Embryonic facial prominence (tissue), 1 donor: ENCODE measurements around the gene TMEM158.

Source experiments
- DNase-seq: peaks from one replicate; pipeline ENCODE4 v3.0.0-alpha.2; 2016; ENCODE audit errors: extremely low spot score

The TMEM158 gene

DNA sequence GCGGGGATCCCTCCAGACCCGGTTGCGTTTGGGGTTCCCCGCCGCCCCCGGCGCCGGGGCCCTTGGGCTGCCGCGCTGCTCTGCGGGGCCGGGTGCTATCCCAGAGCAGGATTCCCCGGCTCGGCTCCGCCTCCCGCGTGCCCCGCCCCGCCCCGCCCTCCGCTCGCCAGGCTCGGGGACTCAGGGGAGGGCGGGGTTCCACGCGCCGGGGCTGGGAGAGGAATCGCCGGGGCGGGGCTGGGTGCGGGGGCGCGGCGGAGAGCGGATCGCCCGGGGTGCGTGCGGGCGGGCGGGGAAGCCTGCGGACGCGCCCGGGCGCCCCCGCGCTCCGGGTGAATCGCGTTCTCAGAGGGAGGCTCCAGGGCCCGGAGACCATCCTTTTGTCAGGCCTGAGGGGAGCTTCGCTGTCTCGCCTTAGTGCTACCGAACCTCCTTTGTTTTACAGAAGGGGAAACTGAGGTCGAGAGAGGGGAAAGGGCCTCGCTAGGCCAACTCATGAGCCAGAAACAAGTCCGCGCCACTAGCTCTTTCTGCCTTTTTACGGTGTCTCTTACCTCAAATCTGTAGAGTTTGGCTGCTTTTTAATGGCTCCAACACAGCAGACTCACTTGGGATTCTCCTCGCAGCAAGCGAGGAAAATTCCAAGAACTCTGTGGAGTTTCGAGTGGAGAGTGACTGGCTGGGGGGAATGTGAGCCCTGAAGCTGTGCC is at the start of gene TMEM158:
Gene TMEM158 (minus strand): TSS at position 82 of the 710 bp plus-strand sequence. CDS start 260 bp downstream, outside the sequence.
- DNase-seq = no peak

DNA sequence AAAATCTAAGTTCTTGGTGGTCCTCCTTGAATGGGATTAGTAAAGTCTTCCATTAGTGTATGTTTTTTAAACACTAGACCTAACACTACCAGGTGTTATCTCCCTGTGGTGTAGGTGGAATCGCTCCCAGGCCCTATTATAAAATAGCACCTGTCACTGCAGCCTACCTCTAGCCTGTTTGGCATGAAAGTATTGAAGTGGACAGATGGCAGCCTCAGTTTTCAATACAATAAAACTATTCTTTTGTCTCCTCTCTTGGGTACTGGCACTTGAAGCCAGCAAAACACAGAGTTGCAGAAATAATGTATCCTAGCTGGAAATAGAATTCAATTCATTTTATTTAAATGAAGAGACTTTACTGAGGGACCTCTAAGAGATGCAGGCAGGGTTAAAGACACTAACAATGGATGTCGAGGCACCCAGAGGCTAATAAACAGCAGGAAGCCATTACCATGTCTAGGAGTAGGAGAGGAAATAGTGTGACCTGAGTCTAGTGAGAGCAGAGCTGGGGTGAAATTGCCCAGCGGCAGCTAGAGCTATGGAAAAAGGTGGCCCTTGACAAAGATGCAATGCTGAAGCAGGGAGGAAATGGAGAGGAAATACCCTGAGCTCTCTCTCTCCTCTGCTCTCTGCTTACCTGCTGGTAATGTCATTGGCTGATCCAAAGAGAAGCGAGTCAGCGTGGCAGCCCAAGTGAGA is 49.1 kb upstream of the TMEM158 start:
- DNase-seq = no peak

DNA sequence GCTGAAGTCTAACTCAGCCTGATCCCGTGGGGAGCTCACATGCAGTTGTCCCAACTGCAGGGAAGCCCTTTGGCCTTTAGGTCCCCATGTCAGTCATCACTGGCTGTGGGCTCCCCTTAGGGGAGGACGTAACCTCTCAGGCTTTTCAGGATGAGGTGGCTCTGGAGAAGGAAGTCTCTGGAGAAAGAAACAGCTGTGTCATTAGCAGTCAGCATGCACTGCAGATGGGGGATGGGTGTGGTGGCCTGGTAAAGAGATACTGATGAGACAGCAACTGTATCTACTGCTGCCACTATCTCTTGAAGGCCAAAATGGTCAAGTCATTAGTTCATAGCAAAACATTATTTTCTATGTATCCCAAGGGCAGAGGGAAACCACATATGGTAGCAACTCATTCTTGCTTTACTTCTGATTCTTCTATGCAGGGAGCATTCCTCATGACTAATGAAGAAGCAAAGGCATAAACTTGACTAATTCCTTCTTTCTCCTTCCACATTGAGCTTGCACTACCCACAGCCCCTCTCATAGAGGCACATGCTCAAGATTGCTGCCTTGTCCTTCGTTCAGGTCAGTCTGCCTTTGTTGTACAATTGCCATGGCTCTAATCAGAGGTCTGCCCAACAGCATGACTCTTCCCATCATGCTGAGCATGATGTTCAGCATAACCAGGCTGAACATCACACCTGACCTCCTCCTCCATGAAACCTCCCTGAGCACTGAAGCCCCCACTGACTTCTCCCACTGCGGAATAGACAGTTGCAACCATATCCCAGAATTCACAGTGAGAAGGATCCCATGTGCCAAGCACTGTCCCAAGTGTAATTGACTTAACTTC is 47.8 kb upstream of the TMEM158 start:
- no peak for DNase-seq

DNA sequence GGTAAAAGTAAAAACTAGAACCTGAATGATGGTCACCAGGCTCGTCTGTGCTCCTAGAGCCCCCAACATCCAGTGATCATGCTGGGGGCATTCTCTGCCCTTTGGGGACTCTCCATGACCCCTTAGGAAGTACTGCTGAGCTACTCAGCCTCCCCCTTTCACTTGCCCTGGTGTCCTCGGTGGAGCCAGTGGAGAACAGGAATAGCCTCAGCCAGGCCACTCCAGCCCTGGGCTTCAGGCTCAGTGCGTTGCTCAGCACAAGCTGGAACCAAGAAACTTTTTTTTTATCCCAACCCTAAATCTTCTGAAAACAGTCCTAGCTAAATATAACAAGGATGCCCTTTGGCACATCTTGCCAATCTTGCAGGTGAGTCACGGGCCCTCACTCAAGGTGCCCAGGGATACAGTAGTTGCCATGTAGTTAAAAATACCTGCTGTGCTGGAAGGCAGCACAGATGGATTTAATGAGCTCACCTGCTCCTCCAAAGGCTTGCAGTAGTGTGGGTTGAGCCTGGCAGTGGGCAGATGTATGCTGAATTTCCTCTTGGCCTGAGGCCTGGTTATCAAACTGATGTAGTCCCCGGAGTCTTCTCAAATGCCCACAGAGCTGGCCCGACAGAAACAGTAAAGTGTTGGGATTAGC is 46.9 kb upstream of the TMEM158 start:
- no peak for DNase-seq

DNA sequence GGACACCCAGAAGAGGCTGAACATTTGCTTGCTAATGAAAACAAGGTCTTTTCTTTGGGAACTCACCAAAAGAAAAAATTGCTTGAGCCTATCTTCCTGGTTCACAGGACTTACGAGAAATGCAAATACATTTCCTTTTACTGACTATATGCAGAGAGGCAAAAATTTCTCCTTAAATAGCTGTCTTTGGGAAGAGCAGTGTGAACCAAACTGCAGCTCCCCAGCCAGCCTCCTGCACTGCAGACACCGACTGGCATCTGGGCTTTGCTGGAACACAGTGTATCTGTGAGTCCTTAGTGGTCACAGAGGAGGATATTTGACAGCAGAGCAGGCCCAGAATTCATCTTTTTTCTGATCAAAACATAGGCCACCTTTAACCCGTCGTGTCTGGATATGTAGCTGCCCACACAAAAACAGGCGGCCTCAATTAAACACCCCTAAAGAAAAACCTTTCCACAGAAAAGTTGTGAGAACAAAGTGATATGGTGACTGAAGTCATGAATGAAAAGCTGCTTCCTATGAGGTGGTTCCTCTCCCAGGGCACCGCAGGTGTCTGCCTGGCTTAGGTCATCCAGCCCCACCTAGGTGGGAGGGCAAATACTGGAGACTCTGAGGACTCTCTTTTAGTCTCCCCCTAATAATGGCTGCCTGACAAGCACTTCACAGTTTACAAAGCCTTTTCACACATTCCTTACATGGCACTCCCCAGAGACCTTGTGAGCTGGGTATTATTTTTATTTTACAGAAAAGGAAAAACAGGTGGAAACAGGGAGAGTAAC is 46.1 kb upstream of the TMEM158 start:
- no peak for DNase-seq

DNA sequence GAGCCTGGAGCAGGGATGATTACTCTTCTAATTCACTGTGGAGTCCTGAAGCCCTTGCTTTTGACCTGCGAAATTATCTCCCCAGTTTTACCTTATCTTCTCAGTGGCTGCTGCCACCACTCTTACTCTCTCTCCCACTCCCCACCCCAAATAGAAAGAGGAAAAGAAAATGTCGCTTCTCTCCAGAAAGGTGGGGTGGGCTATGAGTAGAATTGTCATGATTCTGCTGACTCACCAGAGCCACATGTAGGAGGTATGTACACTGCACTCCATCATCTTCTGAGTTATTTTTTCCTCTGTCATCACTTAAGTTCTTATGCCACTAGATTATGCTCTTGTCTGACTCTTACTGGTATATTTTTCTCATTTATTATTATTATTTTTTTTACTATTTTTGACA is 43.9 kb upstream of the TMEM158 start:
- DNase-seq = no peak

DNA sequence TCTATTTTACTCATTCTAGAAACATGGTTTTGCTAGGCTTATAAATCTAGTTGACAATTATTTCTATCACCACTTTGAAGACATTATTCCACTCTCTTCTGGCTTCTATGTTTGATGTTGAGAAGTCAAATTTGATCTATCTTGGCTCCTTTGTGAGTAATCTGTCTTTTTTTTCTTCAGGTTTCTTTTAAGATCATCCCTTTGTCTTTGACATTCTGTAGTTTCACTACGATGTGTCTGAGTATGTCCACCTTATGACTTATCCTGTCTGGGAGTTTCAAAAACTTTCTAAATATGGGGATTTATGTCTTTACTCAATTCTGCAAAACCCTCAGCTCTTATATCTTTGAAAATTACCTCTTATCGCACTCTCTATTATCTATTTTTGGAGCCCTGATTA is 41.0 kb upstream of the TMEM158 start:
- DNase-seq = no peak

DNA sequence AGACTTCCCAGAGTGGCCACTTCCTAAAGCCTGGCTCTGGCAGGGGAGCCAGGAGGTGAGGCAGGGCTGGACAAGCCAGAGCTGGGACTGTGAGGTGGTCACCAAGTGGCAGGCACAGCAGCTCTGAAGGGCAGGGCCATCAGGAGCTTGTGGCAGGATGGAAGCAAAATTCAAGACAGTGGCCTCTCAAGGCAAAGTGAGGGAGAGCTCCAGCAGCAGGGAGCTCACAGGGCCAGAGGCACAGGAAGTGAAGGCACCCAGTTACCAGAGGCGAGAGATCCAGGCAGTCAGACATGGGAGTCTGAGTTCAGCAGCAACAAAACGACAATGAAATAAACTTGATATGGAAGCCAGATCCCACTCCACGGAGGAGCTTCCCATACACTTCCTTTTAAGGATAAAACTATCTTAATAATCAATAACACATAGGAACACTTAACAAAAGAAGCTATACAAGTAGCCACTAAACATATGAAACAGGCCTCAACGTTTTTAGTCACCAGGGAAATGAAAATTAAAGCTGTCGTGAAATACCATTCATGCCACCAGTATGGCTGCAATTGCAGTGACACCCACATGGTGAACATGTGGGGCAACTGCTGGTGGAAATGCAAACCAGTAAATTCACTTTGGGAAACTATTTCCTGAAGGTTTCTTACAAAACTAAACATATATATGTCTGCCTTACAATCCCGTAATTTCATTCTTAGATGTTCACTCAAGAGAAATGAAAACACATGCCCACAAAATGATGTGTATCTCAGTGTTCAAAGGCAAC is 35.4 kb upstream of the TMEM158 start:
- DNase-seq = peak; percentile 5

DNA sequence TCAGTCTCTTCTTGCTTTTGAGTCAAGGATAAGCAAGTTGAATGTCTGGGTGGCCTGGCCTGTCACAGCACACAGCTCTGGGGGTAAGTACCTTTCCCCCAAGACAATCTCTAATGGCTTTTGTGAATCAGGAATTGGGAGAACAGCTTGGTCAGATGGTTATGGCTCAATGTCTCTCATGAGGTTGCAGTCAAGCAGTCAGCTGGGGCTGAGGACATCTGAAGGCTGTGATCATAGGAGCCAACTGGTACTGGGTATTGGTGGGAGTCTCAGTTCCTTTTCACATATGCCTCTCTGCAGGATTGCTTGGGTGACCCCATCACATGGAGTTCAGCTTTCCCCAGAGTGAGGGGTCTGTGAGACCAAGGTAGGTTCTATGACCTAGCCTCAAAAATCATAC is 33.0 kb upstream of the TMEM158 start:
- no peak for DNase-seq

DNA sequence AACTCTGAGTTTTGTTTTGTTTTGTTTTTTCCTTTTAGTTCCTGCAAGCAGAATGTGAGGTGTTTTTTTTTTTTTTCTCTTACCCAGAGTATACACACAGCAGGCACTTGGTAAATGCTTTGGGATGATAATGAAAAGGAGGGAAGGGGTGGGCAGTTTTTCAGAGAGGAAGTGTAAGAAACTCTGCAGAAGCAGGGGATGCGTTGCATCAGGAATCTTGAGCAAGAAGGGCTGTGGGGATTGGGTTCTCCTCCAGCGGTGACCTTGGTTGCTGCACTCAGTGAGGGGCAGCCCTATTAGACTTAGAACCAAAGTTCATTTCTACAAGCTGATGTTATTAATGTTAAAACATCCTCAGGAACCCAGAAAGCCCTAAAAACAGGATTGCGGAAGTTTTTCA is 32.2 kb upstream of the TMEM158 start:
- no peak for DNase-seq

DNA sequence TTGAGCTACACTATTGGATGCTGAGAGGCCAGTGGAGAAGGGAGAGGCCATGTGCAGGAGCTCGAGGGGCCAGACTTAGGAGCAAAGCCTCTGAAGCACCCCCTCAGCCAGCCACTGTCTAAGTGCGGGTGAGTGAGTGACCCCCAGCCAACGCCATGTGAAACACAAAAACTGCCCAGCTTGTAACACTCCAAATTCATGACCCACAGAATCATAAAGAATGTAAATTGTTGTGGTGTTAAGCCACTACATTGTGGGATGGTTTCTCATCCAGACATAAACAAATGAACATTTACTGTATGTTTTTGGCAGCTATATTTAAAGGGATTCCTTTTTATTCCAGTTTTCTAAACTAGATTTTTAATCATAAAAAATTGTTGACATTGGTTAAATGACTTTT is 27.2 kb upstream of the TMEM158 start:
- no peak for DNase-seq

DNA sequence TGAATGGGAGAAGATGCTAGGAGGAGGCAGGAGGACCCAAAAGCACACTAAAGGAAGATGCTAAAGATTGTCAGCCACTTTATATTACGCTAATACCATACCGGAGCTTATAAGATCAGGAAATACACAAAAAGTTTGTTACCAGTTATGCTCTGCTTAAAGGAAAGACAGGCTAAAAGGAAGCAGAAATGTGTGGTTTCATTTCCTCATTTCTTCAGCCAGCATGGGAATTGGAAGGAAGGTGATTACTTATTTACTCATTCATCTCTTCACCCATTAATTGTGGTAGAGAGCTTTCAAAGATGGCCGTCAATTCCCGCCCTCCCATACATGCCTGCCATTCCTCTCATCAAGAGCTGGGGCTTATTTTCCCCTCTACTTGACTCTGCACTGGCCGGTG is 26.7 kb upstream of the TMEM158 start:
- no peak for DNase-seq

DNA sequence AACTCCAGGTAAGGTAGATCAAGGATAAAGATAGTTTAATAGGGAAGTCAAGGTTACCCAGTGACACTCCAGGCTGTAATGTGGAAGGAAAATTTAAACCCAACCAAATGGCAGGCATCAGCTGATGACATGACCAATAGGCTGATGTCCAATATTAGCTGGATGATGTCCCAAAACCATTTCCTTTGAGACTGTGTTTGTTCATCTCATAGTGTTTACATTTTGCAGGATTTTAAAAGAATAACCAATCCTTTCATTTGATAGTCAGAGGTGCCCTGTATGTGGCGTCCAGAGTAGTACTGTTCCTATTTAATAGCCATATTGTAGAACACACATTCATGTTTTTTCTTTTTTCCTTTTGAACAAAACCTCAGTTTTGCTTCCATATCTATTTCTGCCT is 23.3 kb upstream of the TMEM158 start:
- no peak for DNase-seq

DNA sequence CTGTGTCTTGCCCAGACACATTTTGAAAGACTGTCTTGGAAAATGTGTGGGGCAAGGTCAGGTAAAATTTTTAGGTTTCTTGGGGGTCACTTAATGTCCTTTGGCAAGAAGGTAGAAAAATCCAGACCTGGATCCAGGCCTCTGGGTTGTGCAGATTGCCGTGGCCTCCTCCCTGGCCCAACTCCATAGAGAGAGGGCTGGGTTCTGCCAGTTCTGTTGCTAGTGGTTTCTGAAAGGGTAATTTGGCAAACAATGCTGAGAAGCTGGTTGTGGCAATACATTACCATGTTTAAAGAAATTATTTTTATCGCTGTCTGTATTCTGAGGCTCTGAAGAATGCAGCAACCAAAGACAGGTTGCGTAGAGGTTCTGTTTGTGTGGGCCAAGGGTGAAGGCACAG is 20.2 kb upstream of the TMEM158 start:
- DNase-seq = no peak

DNA sequence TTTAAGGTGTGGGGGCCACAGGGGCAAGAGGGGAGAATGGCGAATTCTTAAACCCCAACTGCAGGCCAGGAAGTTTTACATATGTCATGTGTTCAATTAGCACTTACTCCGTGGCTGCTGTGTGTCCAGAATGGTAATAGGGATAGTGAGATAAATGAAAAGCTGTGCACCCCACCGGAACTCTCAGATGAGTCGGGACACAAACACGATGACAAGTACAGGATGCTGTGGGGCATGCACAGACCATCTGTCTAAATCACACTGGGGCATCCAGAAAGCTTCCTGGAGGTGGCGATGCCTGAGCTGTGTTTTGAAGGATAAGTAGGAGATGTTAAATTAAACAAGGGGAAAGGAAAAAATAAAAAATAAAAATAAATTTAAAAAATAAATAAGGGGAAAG is 18.3 kb upstream of the TMEM158 start:
- DNase-seq = no peak

DNA sequence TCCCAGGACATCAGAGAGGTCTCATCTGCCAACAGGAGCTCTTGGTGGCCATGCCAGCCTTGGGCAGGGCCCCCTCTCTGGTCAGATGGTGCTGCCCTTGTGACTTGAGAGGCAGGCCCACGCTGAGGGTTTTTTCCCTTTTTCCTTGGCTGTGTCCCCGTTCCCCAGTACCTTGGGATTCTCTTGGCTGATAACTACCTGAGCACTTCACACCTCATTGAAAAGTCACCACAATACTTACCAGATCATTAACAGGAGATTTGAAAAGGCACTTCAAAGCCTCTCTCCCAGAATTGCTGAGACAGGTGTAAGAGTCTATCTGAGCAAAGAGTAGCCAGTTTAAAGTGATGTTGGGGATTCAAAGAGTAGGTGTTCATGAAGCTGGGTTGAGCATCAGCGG is 15.1 kb upstream of the TMEM158 start:
- DNase-seq = no peak

DNA sequence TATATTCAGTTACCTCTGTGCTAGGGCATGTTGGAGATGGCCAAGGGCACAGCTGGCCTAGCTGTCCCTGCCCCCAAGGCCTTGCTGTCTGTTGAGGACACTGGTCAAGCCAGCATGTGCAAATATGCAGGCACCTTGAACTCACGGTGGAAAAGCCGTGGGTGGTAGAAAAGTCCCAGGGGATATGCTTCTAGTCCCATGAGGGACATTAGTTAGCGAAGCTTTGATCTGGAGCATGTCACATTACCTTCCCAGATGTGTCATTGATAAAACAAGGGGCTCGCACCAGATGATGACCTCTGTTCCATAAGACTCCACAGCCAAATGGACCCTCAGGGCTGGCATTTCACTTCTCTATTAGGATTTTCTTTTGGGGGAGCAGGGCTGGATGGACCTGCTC is 14.2 kb upstream of the TMEM158 start:
- DNase-seq = no peak

DNA sequence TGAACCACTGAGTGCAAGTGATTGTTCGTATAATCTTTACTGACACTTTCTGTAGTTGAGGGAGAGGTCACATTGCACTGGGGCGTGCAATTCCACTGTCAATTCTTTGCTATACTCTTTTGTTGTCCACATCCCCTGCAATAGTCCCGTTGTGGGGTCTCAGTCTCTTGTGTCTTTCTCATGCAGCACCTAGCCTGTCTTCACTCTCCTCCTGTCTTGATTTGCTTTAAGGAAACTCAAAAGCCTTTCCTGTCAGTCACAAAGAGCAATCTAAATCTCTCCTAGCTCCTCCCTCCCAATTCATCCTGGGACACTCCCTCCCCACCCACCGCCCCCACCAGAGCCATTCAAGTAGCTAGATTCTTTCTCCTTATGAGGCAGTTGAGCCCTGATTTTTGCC is 13.2 kb upstream of the TMEM158 start:
- DNase-seq = no peak

DNA sequence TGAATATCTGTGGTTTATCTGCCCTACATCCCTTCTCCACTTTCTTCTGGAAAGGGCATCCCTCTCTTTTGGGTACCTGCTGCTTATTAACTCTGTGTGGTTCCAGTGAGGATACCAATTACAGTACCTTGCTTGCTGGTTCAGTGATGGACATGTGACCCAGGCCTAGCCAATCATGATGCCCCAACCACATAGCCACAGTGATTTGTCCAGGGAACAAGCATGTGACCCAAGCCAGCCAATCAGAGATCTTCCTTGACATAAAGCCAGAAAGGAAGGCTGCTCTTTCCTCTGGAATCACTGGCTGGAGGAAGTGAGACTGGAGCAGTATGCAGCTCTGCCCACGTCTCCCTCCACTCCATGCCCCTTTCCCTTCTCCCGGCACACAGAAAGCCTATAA is 10.9 kb upstream of the TMEM158 start:
- no peak for DNase-seq

DNA sequence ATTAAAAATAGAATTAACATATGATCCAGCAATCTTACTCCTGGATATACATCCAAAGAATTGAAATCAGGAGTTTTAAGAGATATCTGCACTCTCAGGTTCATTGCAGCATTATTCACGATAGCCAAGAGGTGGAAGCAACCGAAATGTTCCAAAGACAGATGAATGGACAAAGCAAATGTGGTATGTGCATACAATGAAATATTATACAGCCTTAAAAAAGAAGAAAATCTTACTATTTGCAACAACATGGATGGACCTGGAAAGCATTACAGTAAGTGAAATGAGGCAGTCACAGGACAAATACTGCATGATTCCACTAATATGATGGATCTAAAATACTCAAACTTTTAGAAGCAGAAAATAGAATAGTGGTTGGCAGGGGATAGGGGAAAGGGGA is 9.3 kb upstream of the TMEM158 start:
- DNase-seq = no peak

DNA sequence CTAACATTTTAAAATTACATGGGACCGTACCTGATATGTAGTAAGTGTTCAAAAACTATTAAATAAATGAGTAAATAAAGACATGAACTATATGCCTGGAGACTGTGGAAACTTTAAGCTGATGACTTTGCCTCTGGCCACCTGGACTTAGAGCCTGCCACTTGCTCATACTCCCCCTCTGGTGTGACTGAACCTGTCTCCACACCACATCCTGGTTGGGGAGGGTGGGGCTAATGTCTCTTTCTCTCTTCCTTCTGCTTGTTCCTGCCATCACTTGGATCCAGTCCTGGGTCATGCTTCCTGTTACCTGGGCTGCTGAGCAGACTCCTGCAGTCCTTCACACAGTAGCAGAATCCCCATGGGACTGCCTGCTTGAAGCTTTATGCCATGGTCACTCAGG is 8.2 kb upstream of the TMEM158 start:
- DNase-seq = no peak
